Measurements from ENCODE around the gene CHKA.

Gene CHKA

DNA sequence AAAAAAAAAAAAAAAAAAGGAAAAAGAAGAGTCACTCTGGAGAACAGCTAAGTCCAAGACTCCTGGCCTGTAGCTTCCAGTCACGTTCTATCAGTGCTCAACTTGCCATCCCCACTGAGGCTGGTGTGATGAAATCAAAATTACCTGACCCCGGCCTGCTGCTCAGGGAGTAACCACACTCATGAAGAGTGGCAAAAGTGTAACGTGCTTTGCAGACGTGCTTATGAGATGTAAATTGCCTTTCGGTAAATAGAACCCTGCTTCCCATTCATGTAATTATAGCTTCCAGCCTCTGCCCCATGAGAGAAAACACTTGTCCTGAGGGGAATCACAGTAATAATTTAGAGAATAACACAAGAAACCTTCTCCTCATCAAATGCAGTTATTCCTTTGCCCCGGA is 28.2 kb upstream of the CHKA start:
- H3K36me3 Mint-ChIP-seq (ENCODE audit: low read depth), result no peaks in the 10 kb centered on the region
- peaks cover 3% of the 10 kb centered on the region for H3K27me3 Mint-ChIP-seq (ENCODE audit: low read depth)
- no peaks in the 10 kb centered on the region for H3K4me1 Mint-ChIP-seq (ENCODE audit: low read depth)
- no peak overlapping the region for H3K4me3 Mint-ChIP-seq
- no peak for DNase-seq (ENCODE audit: low spot score)
- H3K27ac Mint-ChIP-seq, result no peak overlapping the region
- no peaks in the 10 kb centered on the region for H3K9me3 Mint-ChIP-seq

DNA sequence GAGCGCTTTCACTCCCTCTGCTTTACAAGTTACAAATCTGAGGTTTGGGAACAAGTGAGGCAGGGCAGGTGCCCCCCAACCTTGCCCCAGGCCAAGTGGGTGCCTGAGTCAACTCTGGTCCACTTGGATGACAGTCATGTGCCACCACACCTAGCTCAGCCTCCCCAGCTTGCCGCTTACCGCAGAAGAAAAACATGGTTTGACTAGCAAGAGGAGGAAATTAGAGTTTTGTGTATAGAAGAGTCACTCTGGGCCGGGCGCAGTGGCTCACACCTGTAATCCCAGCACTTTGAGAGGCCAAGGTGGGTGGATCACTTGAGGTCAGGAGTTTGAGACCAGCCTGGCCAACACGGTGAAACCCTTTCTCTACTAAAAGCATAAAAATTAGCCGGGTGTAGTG is 27.7 kb upstream of the CHKA start:
- H3K4me1 Mint-ChIP-seq (ENCODE audit: low read depth), result no peaks in the 10 kb centered on the region
- H3K27ac Mint-ChIP-seq, result no peak overlapping the region
- H3K4me3 Mint-ChIP-seq, result no peak overlapping the region
- no peaks in the 10 kb centered on the region for H3K36me3 Mint-ChIP-seq (ENCODE audit: low read depth)
- no peaks in the 10 kb centered on the region for H3K9me3 Mint-ChIP-seq
- no peak for DNase-seq (ENCODE audit: low spot score)
- H3K27me3 Mint-ChIP-seq (ENCODE audit: low read depth), result peaks cover 3% of the 10 kb centered on the region

- Mint-ChIP-seq H3K4me1 (ENCODE audit: low read depth) (no peaks in the 10 kb centered on the region), H3K27me3 (ENCODE audit: low read depth) (peaks cover 3% of the 10 kb centered on the region), H3K36me3 (ENCODE audit: low read depth) (no peaks in the 10 kb centered on the region), H3K9me3 (no peaks in the 10 kb centered on the region), H3K27ac (no peak overlapping the region), H3K4me3 (no peak overlapping the region)
- no peak for DNase-seq (ENCODE audit: low spot score)
Measured at GRCh38 chr11:68148071-68148805, 27.1 kb upstream of the CHKA start.

DNA sequence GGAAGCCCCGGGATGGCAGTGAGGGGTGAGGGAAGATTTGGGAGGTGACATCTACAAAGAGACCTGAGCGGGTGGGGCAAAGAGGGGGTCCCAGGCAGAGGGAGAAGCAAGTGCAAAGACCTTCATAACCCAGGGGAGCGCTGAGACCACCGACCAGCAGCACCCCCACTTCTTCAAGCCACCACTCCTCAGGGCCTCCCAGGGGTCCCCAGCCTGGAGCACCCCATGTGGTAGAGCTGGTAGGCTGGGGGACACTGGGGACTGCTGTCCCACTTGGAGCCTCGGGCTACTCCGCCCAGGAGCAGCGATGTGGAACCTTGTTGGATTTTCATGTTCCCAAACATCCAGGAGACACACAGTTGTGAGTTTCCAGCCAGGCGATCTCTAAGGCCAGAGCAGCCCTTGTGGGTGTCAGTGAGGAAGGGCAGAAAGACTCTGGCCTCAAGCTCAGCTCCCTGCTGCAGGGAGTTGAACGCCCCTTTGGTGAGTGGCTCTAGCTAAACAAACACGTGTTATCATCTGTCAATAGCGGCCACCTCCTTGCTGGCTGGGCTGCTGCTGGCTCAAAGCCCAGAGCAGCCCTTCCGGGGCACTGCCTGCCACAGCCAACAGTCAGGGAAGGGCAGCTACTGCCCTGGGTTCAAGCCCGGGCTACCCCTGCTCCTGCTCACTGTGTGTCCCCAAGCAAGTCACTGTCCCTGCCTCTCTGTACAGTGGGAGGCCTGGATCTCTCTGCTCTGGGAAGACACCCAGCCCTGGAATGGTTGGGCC is 25.7 kb upstream of the CHKA start:
- Mint-ChIP-seq H3K36me3 (ENCODE audit: low read depth) (no peaks in the 10 kb centered on the region), H3K4me3 (no peak overlapping the region), H3K9me3 (no peaks in the 10 kb centered on the region), H3K27ac (no peak overlapping the region), H3K4me1 (ENCODE audit: low read depth) (peaks cover 2% of the 10 kb centered on the region), H3K27me3 (ENCODE audit: low read depth) (peaks cover 3% of the 10 kb centered on the region)
- no peak for DNase-seq (ENCODE audit: low spot score)

DNA sequence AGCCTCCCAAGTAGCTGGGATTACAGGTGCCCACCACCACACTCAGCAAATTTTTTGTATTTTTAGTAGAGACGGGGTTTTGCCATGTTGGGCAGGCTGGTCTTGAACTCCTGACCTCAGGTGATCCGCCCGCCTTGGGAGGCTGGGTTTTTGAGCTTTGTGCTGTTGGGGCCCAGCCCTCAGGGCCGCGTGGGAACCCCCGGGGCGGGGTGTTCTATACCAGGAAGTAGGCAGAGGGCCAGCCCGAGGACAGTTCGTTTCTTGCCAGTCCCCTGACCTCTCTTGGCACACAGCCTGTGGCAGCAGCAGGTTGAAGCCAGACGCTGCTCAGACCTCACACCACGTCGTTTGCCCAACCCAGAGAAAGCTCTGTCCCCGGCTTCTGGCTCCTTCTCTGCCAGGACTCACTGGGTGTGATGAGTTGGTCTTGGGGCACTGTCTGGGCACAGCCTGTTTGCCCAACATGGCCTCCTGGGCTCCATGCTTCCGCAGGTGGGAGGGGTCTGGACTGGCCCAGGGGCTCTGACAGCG is 24.9 kb upstream of the CHKA start:
- Mint-ChIP-seq H3K9me3 (no peaks in the 10 kb centered on the region), H3K4me1 (ENCODE audit: low read depth) (peaks cover 2% of the 10 kb centered on the region), H3K4me3 (no peak overlapping the region), H3K36me3 (ENCODE audit: low read depth) (no peaks in the 10 kb centered on the region), H3K27ac (no peak overlapping the region), H3K27me3 (ENCODE audit: low read depth) (peaks cover 3% of the 10 kb centered on the region)
- no peak for DNase-seq (ENCODE audit: low spot score)

- no peak overlapping the region for H3K27ac Mint-ChIP-seq
- no peak for DNase-seq (ENCODE audit: low spot score)
- peaks cover 2% of the 10 kb centered on the region for H3K4me1 Mint-ChIP-seq (ENCODE audit: low read depth)
- H3K9me3 Mint-ChIP-seq, result no peaks in the 10 kb centered on the region
- no peaks in the 10 kb centered on the region for H3K36me3 Mint-ChIP-seq (ENCODE audit: low read depth)
- H3K27me3 Mint-ChIP-seq (ENCODE audit: low read depth), result peaks cover 3% of the 10 kb centered on the region
- H3K4me3 Mint-ChIP-seq, result no peak overlapping the region
Measured at GRCh38 chr11:68145120-68145866, 24.1 kb upstream of the CHKA start.

DNA sequence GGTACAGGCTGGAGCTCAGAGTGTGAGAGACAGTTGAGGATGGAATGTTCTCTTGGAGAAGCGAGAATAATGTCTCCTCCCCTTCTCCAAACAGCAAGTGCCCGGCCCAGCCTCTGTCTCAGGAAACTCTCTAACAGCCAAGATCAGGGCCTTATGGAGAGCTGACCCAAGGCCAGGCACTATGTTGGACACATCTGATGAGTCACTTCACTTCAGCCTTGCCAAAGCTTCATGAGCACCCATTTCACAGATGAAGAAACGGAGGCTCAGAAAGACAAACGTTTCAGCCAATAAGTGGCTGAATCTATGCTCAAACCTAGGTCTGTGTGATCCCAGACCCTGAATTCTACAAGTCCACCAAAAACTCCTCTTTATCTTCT is 22.1 kb upstream of the CHKA start:
- peaks cover 5% of the 10 kb centered on the region for H3K27me3 Mint-ChIP-seq (ENCODE audit: low read depth)

GRCh38 chr11:68142441-68143309 is 21.5 kb upstream of the CHKA start:
- Mint-ChIP-seq H3K27me3 (ENCODE audit: low read depth) (peaks cover 5% of the 10 kb centered on the region), H3K4me1 (ENCODE audit: low read depth) (peaks cover 2% of the 10 kb centered on the region), H3K4me3 (no peak overlapping the region), H3K36me3 (ENCODE audit: low read depth) (no peaks in the 10 kb centered on the region), H3K9me3 (no peaks in the 10 kb centered on the region), H3K27ac (peak overlapping the region; percentile 65)
- DNase-seq (ENCODE audit: low spot score), result no peak

More for the DNA sequence above, 22.1 kb upstream of the CHKA start:
- Mint-ChIP-seq H3K27ac (no peak overlapping the region), H3K9me3 (no peaks in the 10 kb centered on the region), H3K4me1 (ENCODE audit: low read depth) (peaks cover 2% of the 10 kb centered on the region), H3K36me3 (ENCODE audit: low read depth) (no peaks in the 10 kb centered on the region), H3K4me3 (no peak overlapping the region)
- no peak for DNase-seq (ENCODE audit: low spot score)

GRCh38 chr11:68142028-68142412 is 20.8 kb upstream of the CHKA start:
- DNase-seq (ENCODE audit: low spot score), result peak; percentile 70
- Mint-ChIP-seq H3K4me1 (ENCODE audit: low read depth) (peaks cover 2% of the 10 kb centered on the region), H3K36me3 (ENCODE audit: low read depth) (no peaks in the 10 kb centered on the region), H3K4me3 (peak overlapping the region; percentile 32), H3K9me3 (no peaks in the 10 kb centered on the region), H3K27ac (peak overlapping the region; percentile 65), H3K27me3 (ENCODE audit: low read depth) (peaks cover 5% of the 10 kb centered on the region)

- Mint-ChIP-seq H3K27ac (no peak overlapping the region), H3K27me3 (ENCODE audit: low read depth) (peaks cover 5% of the 10 kb centered on the region), H3K4me3 (no peak overlapping the region), H3K9me3 (no peaks in the 10 kb centered on the region), H3K36me3 (ENCODE audit: low read depth) (no peaks in the 10 kb centered on the region), H3K4me1 (ENCODE audit: low read depth) (peaks cover 2% of the 10 kb centered on the region)
- DNase-seq (ENCODE audit: low spot score), result no peak
Measured at GRCh38 chr11:68141246-68142027, 20.2 kb upstream of the CHKA start.

DNA sequence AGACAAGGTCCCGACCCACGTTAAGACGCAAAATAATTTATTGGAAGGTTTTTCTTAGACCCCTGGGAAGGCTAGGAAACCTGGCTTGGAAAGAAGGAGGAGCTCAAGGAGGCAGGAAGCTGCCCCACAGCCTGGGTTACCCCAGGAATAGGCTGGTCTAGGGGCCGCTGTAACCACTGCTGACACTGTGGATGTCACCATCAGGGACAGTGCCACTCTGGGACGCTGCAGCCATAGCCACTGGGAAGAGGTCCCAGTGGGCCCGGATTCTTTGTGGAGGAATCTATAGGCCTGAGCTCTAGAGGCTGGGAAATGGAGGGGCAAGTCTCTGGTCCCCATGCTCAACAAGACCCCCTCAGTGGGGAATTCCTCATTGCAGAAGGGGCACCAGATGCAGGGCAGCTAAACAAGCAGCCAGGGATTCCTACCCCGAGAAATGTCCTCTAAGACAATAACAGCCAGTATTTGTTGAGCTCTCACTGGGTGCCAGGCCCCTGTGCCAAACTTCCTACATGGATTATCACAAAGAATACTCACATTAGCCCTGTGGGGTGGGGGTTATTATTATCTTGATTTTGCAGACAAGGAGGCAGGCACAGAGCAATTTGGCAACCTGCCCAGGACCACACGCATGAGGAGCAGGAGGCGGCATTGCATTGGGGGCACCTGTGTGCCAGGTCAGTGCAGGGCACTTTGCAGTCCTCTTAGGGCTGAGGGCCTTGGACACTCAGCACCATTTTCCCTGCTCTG is 19.5 kb upstream of the CHKA start:
- Mint-ChIP-seq H3K27ac (no peak overlapping the region), H3K27me3 (ENCODE audit: low read depth) (peaks cover 5% of the 10 kb centered on the region)

DNA sequence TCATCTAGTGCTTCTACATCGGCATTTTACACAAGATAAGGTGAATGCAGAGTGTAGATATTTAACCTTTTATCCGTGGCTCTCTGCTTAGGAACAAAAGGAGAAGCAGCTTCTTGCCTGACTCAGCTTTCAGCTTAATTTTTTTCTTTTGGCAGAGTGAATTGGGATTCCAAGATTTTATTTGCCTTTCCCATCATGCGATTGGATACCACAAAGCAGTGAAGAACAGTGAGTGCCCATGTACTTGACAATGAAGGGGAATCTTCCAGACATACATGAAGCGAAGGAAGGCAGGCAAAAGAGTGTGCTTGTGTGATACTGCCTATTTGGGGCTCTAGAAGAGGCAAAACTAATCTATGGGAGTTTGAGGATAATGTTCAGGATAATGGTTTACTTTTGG is 17.0 kb upstream of the CHKA start:
- no peak for DNase-seq (ENCODE audit: low spot score)
- Mint-ChIP-seq H3K9me3 (peaks cover 16% of the 10 kb centered on the region), H3K4me1 (ENCODE audit: low read depth) (peaks cover 2% of the 10 kb centered on the region), H3K27ac (no peak overlapping the region), H3K36me3 (ENCODE audit: low read depth) (no peaks in the 10 kb centered on the region), H3K27me3 (ENCODE audit: low read depth) (peaks cover 5% of the 10 kb centered on the region), H3K4me3 (no peak overlapping the region)

More for the DNA sequence above, 19.5 kb upstream of the CHKA start:
- H3K36me3 Mint-ChIP-seq (ENCODE audit: low read depth), result no peaks in the 10 kb centered on the region
- no peaks in the 10 kb centered on the region for H3K9me3 Mint-ChIP-seq
- peaks cover 2% of the 10 kb centered on the region for H3K4me1 Mint-ChIP-seq (ENCODE audit: low read depth)
- no peak overlapping the region for H3K4me3 Mint-ChIP-seq
- no peak for DNase-seq (ENCODE audit: low spot score)
